Measurements from ENCODE around the gene ADAMTS12.

DNA sequence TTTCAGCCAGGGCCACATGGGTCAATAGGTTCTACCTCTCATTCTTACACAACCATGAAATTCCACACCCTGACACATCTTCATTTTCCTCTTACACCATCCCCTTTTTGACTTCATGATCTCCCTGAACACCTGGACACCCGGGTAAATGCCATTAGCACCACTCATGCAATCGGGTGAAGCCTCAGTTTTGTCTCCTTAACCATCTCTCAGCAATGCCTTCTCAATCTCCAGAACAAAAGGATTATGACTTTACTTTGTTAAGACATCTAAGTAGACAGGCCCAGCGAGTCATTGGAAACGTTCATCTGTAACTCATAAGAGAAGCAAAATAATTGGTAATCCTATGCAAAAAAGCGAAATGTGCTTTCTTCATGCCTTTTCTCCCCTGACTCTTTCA, 49.9 kb downstream of the ADAMTS12 start:
- TF ChIP-seq, protein P1, sequence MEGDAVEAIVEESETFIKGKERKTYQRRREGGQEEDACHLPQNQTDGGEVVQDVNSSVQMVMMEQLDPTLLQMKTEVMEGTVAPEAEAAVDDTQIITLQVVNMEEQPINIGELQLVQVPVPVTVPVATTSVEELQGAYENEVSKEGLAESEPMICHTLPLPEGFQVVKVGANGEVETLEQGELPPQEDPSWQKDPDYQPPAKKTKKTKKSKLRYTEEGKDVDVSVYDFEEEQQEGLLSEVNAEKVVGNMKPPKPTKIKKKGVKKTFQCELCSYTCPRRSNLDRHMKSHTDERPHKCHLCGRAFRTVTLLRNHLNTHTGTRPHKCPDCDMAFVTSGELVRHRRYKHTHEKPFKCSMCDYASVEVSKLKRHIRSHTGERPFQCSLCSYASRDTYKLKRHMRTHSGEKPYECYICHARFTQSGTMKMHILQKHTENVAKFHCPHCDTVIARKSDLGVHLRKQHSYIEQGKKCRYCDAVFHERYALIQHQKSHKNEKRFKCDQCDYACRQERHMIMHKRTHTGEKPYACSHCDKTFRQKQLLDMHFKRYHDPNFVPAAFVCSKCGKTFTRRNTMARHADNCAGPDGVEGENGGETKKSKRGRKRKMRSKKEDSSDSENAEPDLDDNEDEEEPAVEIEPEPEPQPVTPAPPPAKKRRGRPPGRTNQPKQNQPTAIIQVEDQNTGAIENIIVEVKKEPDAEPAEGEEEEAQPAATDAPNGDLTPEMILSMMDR (IDR thresholded peaks at IDR 0.05), result no peak
- TF ChIP-seq POLR2A (IDR thresholded peaks at IDR 0.05; ENCODE audit: low read depth), result no peak
